SK-N-SH treated with all-trans-retinoic acid at 6 μM for 48 hours (cell line): Measurements from ENCODE around the gene RNASE11.

Experiments used
- ATAC-seq: fragments of 200-7000 bp; cut with Tn5 transposase; 3 replicates; pipeline ENCODE4 v1.9.1; 2020; ENCODE audit warnings: mild to moderate bottlenecking, moderate library complexity
- BACH2 ChIP-seq: fragments of 250-450 bp; sonication (Bioruptor Pico); IDR thresholded peaks from 2 replicates; pipeline ENCODE4 v1.9.0; 2021; ENCODE audit warnings: mild to moderate bottlenecking, borderline replicate concordance
- ESRRG ChIP-seq: fragments of 250-450 bp; sonication (Bioruptor Pico); IDR thresholded peaks from 2 replicates; pipeline ENCODE4 v1.6.1; 2021; ENCODE audit warnings: mild to moderate bottlenecking
- GLIS3 ChIP-seq: fragments of 250-450 bp; sonication (Bioruptor Pico); IDR thresholded peaks from 2 replicates; pipeline ENCODE4 v1.5.0; 2020; ENCODE audit warnings: mild to moderate bottlenecking, moderate library complexity
- OSR1 ChIP-seq: fragments of 250-450 bp; sonication (Bioruptor Pico); IDR thresholded peaks from 2 replicates; pipeline ENCODE4 v1.8.0; 2022; ENCODE audit warnings: moderate library complexity, mild to moderate bottlenecking, inconsistent platforms
- PPARA ChIP-seq: fragments of 250-450 bp; sonication (Bioruptor Pico); IDR thresholded peaks from 2 replicates; pipeline ENCODE4 v1.5.0; 2020; ENCODE audit warnings: mild to moderate bottlenecking, borderline replicate concordance
- RARB ChIP-seq: fragments of 250-450 bp; sonication (Bioruptor Pico); IDR thresholded peaks from 2 replicates; pipeline ENCODE4 v1.8.0; 2021; ENCODE audit warnings: mild to moderate bottlenecking, moderate library complexity
- SNAI2 ChIP-seq: fragments of 250-450 bp; sonication (Bioruptor Pico); IDR thresholded peaks from 2 replicates; pipeline ENCODE4 v1.5.0; 2020; ENCODE audit warnings: mild to moderate bottlenecking, moderate library complexity
- TCF4 ChIP-seq: fragments of 250-450 bp; sonication (Bioruptor Pico); IDR thresholded peaks from 2 replicates; pipeline ENCODE4 v1.8.0; 2021; ENCODE audit warnings: mild to moderate bottlenecking, moderate library complexity, borderline replicate concordance
- TOX ChIP-seq: fragments of 250-450 bp; sonication (Bioruptor Pico); IDR thresholded peaks from 2 replicates; pipeline ENCODE4 v1.8.0; 2021; ENCODE audit warnings: mild to moderate bottlenecking, moderate library complexity, borderline replicate concordance
- ZC3H10 ChIP-seq: fragments of 250-450 bp; sonication (Bioruptor Pico); IDR thresholded peaks from 2 replicates; pipeline ENCODE4 v1.5.1; 2021; ENCODE audit warnings: mild to moderate bottlenecking, moderate library complexity
- ZFP3 ChIP-seq: fragments of 250-450 bp; sonication (Bioruptor Pico); IDR thresholded peaks from 2 replicates; pipeline ENCODE4 v1.5.0; 2020; ENCODE audit warnings: mild to moderate bottlenecking, moderate library complexity
- ZNF565 ChIP-seq: fragments of 450-650 bp; formaldehyde crosslinking; conservative IDR thresholded peaks from 2 replicates; pipeline ENCODE4 v1.5.0; 2020; ENCODE audit warnings: low read depth, mild to moderate bottlenecking, moderate library complexity
- ZNF70 ChIP-seq: fragments of 450-650 bp; formaldehyde crosslinking; IDR thresholded peaks from 2 replicates; pipeline ENCODE4 v1.5.0; 2020; ENCODE audit warnings: mild to moderate bottlenecking, moderate library complexity
- ZNF8 ChIP-seq: fragments of 450-650 bp; formaldehyde crosslinking; IDR thresholded peaks from 2 replicates; pipeline ENCODE4 v1.5.0; 2020; ENCODE audit warnings: mild to moderate bottlenecking, moderate library complexity
- TF ChIP-seq, protein P1 (sequence below): fragments of 250-450 bp; sonication (Bioruptor Pico); IDR thresholded peaks from 2 replicates; pipeline ENCODE4 v1.8.0; 2020; ENCODE audit warnings: mild to moderate bottlenecking, moderate library complexity, borderline replicate concordance
- TF ChIP-seq, protein P2 (sequence below): fragments of 250-450 bp; sonication (Bioruptor Pico); IDR thresholded peaks from 2 replicates; pipeline ENCODE4 v1.5.1; 2020; ENCODE audit warnings: low read depth, mild to moderate bottlenecking, moderate library complexity
- TF ChIP-seq, protein P3 (sequence below): fragments of 250-450 bp; sonication (Bioruptor Pico); IDR thresholded peaks from 2 replicates; pipeline ENCODE4 v1.5.1; 2021; ENCODE audit warnings: mild to moderate bottlenecking, moderate library complexity
- TF ChIP-seq, protein P4 (sequence below): fragments of 250-450 bp; sonication (Bioruptor Pico); IDR thresholded peaks from 2 replicates; pipeline ENCODE4 v1.8.0; 2021; ENCODE audit warnings: low read depth, mild to moderate bottlenecking, moderate library complexity, borderline replicate concordance

The RNASE11 gene

DNA sequence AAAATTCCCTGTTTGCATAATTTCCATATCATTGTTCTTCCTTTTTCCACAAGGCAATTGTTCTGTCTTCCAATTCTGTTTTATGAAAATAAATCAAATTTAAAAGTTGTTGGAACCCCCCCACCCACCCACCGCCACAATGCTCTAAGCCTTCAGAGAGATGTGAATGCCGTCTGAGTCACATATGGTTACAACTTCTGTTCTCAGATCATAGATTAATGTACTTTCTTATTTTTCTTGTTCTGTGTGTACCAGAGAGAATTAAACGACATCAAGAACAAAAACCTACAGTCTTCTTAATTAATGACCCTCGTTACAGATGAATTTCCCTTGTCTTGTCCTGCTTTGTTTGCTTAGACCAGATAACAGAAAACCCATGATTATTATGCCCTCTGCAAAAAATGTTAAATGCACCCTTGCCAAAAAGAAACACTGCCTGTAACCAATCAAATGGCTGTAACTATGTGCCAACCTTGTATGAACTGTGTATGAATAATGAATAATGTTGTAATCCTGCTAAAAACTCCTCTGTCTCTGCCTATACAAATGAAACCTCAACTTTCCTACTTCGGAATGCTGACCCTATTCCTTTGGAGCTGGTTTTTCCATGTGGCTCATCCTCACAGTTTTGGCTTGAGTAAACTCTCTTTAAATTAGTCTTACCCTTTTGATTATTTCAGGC lies 39.7 kb upstream of the RNASE11 start:
- TF ChIP-seq ZNF70 (no peak), ZC3H10 (CRISPR knock-in tag) (no peak)
- TF ChIP-seq, all 23 proteins: peak for 0
- ATAC-seq, result no peak

DNA sequence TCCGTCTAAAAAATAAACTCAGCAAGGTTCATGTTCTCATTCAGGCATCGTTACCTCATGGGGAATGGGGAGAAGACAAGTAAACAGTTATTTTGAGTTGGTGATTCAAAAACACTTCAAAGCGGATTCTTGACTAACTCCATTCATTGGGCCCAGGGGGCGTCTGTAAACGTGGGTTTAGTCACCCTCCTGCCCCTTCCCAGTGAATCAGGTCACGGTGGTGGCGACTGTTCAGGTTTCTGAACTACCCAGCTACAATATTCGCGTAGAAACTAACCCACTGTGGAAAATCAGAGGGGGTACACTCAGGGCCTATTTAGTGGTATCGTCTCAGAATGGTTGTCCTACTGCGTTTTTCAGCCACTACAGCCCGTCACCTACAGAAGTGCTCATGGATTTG lies 38.5 kb upstream of the RNASE11 start:
- TF ChIP-seq, protein P1, sequence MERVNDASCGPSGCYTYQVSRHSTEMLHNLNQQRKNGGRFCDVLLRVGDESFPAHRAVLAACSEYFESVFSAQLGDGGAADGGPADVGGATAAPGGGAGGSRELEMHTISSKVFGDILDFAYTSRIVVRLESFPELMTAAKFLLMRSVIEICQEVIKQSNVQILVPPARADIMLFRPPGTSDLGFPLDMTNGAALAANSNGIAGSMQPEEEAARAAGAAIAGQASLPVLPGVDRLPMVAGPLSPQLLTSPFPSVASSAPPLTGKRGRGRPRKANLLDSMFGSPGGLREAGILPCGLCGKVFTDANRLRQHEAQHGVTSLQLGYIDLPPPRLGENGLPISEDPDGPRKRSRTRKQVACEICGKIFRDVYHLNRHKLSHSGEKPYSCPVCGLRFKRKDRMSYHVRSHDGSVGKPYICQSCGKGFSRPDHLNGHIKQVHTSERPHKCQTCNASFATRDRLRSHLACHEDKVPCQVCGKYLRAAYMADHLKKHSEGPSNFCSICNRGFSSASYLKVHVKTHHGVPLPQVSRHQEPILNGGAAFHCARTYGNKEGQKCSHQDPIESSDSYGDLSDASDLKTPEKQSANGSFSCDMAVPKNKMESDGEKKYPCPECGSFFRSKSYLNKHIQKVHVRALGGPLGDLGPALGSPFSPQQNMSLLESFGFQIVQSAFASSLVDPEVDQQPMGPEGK, result no peak
- TF ChIP-seq, protein P2, sequence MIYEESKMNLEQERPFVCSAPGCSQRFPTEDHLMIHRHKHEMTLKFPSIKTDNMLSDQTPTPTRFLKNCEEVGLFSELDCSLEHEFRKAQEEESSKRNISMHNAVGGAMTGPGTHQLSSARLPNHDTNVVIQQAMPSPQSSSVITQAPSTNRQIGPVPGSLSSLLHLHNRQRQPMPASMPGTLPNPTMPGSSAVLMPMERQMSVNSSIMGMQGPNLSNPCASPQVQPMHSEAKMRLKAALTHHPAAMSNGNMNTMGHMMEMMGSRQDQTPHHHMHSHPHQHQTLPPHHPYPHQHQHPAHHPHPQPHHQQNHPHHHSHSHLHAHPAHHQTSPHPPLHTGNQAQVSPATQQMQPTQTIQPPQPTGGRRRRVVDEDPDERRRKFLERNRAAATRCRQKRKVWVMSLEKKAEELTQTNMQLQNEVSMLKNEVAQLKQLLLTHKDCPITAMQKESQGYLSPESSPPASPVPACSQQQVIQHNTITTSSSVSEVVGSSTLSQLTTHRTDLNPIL (CRISPR knock-in tag), result no peak
- TF ChIP-seq SNAI2 (no peak), ZNF8 (CRISPR knock-in tag) (no peak), TOX (no peak), ZFP3 (no peak), ZNF565 (CRISPR knock-in tag) (no peak)
- TF ChIP-seq, protein P3, sequence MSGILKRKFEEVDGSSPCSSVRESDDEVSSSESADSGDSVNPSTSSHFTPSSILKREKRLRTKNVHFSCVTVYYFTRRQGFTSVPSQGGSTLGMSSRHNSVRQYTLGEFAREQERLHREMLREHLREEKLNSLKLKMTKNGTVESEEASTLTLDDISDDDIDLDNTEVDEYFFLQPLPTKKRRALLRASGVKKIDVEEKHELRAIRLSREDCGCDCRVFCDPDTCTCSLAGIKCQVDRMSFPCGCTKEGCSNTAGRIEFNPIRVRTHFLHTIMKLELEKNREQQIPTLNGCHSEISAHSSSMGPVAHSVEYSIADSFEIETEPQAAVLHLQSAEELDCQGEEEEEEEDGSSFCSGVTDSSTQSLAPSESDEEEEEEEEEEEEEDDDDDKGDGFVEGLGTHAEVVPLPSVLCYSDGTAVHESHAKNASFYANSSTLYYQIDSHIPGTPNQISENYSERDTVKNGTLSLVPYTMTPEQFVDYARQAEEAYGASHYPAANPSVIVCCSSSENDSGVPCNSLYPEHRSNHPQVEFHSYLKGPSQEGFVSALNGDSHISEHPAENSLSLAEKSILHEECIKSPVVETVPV (CRISPR knock-in tag), result no peak
- TF ChIP-seq, protein P4, sequence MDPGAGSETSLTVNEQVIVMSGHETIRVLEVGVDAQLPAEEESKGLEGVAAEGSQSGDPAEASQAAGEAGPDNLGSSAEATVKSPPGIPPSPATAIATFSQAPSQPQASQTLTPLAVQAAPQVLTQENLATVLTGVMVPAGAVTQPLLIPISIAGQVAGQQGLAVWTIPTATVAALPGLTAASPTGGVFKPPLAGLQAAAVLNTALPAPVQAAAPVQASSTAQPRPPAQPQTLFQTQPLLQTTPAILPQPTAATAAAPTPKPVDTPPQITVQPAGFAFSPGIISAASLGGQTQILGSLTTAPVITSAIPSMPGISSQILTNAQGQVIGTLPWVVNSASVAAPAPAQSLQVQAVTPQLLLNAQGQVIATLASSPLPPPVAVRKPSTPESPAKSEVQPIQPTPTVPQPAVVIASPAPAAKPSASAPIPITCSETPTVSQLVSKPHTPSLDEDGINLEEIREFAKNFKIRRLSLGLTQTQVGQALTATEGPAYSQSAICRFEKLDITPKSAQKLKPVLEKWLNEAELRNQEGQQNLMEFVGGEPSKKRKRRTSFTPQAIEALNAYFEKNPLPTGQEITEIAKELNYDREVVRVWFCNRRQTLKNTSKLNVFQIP (CRISPR knock-in tag), result no peak
- ATAC-seq, result no peak

DNA sequence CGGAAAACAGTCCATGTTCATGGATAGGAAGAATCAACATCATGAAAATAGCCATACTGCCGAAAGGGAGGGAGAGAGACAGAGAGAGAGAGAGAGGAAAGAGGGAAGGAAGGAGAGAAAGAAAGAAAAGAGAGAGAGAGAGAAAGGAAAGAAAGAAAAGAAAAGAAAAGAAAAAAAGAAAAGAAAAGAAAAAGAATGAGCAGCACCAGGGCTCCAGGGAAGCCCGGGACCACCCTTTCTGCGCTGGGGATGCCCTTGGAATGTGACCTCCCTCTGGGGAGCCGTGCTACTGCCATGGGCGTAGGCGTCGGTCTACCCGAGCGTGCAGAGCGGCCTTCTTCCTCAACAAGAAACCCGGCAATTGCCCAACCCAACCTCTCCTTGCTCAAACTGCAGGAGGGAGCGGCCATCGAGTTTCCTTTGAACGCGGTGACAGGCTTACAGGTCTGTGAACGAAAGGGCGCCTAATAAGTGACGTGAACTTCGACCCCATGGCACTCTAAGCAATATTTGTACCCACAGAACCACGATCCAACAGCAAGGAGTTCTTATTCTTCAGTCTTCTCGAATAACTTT lies 36.8 kb upstream of the RNASE11 start:
- ATAC-seq, result peak; percentile 46
- TF ChIP-seq RARB (CRISPR knock-in tag), result no peak
- TF ChIP-seq BACH2 (CRISPR knock-in tag), result no peak
- TF ChIP-seq PPARA (CRISPR knock-in tag), result no peak
- TF ChIP-seq, protein P1, result no peak
- no peak for TF ChIP-seq TCF4 (CRISPR knock-in tag)
- no peak for TF ChIP-seq OSR1 (CRISPR knock-in tag)
- TF ChIP-seq, protein P4 (CRISPR knock-in tag), result no peak
- TF ChIP-seq ZC3H10 (CRISPR knock-in tag), result no peak

DNA sequence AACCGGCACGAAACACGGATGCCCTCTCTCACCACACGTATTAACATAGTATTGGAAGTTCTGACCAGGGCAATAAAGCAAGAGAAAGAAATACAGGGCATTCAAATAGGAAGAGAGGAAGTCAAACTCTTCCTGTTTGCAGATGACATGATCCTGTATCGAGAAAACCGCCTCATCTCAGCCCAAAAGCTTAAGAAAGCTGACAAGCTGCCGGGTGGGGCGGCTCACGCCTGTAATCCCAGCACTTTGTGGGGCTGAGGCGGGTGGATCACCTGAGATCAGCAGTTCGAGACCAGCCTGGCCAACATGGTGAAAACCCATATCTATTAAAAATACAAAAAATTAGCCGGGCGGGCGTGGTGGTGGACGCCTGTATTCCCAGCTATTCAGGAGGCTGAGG lies 36.0 kb upstream of the RNASE11 start:
- ATAC-seq, result no peak
- no peak for TF ChIP-seq PPARA (CRISPR knock-in tag)
- no peak for TF ChIP-seq GLIS3 (CRISPR knock-in tag)
- TF ChIP-seq, protein P1, result no peak
- TF ChIP-seq SNAI2, result no peak
- TF ChIP-seq, protein P2 (CRISPR knock-in tag), result no peak
- TF ChIP-seq ZNF565 (CRISPR knock-in tag), result no peak
- no peak for TF ChIP-seq ESRRG (CRISPR knock-in tag)
- TF ChIP-seq ZC3H10 (CRISPR knock-in tag), result no peak
